Kidney capillary endothelial cell (primary cell): ENCODE measurements around the gene NDC1.

Experiments
- DNase-seq: peaks from one replicate; pipeline ENCODE4 v3.0.0-alpha.2; 2018; ENCODE audit warnings: low spot score

NDC1 gene

GRCh38 chr1:53731043-53731600, 107.0 kb downstream of the NDC1 start:
- no peak for DNase-seq

DNA sequence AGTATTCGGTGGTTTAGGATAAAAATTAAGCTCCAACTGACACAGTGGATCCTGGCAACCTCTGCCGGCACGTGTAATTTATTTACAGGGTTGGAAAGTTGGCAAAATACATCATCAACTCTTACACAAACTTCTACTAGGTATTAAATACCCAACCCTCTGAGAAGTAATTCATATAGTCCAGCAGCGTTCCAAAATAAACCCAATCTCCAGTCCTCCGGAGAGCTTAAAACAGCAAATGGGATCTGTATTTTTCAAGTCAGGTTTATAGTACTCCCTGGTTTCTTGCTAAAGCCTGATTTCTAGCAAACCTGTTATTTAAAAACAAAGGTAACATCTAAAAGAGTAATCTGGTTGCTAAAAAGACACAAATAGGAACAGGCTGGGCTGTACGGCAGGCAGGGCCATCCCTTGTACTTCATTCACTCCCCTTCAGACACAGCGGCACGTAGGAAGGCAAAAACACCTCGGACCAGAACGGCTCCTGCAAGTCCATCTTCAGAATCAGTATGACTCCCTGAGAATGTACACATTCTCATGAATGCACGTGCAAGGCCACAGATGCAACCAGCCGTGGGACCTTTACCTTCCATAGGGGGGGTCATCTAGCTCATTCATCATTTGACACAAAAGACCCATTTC, 107.8 kb downstream of the NDC1 start:
- DNase-seq, result no peak

- DNase-seq, result no peak
Measured at GRCh38 chr1:53729456-53730223, 108.5 kb downstream of the NDC1 start.

GRCh38 chr1:53728702-53729455, 109.2 kb downstream of the NDC1 start:
- DNase-seq, result no peak

- no peak for DNase-seq
Measured at GRCh38 chr1:53728196-53728595, 109.9 kb downstream of the NDC1 start.

GRCh38 chr1:53727461-53728092, 110.5 kb downstream of the NDC1 start:
- DNase-seq, result no peak

- DNase-seq, result no peak
Measured at GRCh38 chr1:53726009-53726600, 112.0 kb downstream of the NDC1 start.

DNA sequence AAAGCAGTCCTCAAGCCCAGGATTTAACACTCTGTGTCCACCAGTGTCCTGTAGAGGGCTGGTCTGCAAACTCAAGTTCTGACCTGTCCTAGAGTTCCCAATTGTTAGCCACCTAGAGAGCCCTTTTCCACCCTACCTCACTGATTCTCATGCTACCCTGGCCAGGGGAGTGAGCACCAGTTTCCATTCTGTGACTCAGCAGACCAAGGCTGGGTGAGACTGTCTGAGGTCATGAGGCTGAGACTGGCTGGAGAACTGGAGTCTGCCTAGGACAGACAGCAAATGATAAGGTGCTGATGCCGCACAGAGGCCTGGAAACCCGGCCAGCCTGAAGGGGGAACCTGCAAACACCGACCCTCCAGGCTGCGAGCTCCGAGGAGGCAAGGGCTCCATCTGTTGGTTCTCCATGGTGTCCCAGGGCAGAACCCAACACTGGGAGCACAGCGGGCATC, 112.8 kb downstream of the NDC1 start:
- no peak for DNase-seq

- DNase-seq, result no peak
Measured at GRCh38 chr1:53722025-53722424, 116.1 kb downstream of the NDC1 start.

- no peak for DNase-seq
Measured at GRCh38 chr1:53721088-53721487, 117.0 kb downstream of the NDC1 start.

DNA sequence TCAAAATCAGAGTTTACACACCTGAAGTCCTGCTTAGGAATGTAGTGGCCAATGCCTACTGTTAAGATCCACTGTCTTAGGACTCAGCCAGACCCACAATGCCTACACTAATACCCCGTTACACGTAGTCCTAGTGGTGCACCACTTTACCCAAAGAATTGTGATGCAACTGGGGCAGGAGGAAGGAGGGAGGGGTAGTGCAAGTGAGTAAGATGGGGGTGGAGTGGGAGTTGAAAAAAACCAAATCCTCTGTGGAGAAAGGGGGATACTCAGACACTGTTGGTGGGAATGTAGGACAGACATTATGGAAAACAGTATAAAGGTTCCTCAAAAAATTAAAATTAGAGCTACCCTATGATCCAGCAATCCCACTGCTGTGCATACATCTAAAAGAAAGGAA, 118.6 kb downstream of the NDC1 start:
- DNase-seq, result no peak

DNA sequence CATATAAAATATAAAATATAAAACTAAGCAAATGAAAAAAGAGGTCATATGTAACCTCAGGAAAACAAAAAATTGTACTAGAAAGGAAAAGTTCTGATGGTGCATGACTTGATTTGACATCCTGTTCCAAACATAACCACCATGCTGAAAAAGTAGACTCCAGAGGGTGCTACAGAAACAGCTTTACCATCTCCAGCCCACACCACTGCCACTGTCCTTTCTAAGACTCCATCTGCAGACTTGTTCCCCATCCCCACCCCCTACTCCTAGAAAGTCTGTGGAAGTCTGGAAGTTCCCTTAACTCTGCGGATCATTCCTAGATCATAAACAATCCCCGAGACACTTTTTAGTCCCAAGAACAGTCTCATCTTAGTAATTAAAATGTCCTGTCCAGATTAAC, 119.7 kb downstream of the NDC1 start:
- DNase-seq, result no peak

GRCh38 chr1:53717025-53717804, 120.9 kb downstream of the NDC1 start:
- DNase-seq, result no peak

GRCh38 chr1:53716150-53716549, 121.9 kb downstream of the NDC1 start:
- DNase-seq, result no peak

- no peak for DNase-seq
Measured at GRCh38 chr1:53715478-53715877, 122.6 kb downstream of the NDC1 start.
